Pancreas (tissue), 10 donors: ENCODE results near the gene CTSE. TPM values are rescaled to one million over a fixed set of nuclear protein-coding genes. Genes with fewer than 3 reads are reported as not detected.
"Not testable (repeated sequence)": the region's sequence is repeated elsewhere in the genome, so short reads cannot be mapped to it uniquely, and the experiment has no call there.

Experiments used
- ATAC-seq, 4 donors: fragments of 200-7000 bp; cut with Tn5 transposase; one replicate each; pipeline versions ENCODE4 v1.8.0 to v1.9.1; 2020; ENCODE audit warnings: mild to moderate bottlenecking in 4 of 4, moderate library complexity in 4 of 4
- DNase-seq, 6 donors: peaks; one replicate each; pipeline ENCODE4 v3.0.0-alpha.2; 2020
- FAIRE-seq: peaks from 2 replicates; lab custom pipeline; 2012; peaks lifted over from hg19 to GRCh38; lab: Jason Lieb, UNC
- H3K27ac ChIP-seq, 4 donors: fragments of 200-600 bp; sonication (generic); 1 replicate in 3 of 4; 2 replicates in 1 of 4; pipeline versions ENCODE4 v1.5.0 to v1.8.0; 2020
- H3K27me3 ChIP-seq, 4 donors: fragments of 200-600 bp; one replicate each; pipeline ENCODE4 v1.8.0; 2021
- H3K36me3 ChIP-seq, 3 donors: fragments of 200-600 bp; sonication (generic) in 1 of 3; one replicate each; pipeline versions ENCODE4 v1.5.0 to v1.8.0; 2020 to 2021
- H3K4me1 ChIP-seq, 3 donors: fragments of 200-600 bp; one replicate each; pipeline ENCODE4 v1.8.0; 2021
- H3K4me3 ChIP-seq, 4 donors: fragments of 200-600 bp; sonication (generic) in 2 of 4; one replicate each; pipeline versions ENCODE4 v1.5.0 to v1.8.0; 2020 to 2021
- H3K9me3 ChIP-seq, 4 donors: fragments of 200-600 bp; one replicate each; pipeline ENCODE4 v1.8.0; 2021
- CTCF ChIP-seq, 4 donors: fragments of 200-600 bp; sonication (generic) in 3 of 4; IDR thresholded peaks; one replicate each; pipeline versions ENCODE4 v1.5.0 to v1.8.0; 2021; ENCODE audit warnings: antibody characterized with exemption in 4 of 4
- WGBS, 2 donors: extraction: QIAGEN DNeasy Blood & Tissue Kit; methylation state at CpG; one replicate each; pipeline ENCODE4 v1.1.7; 2013; 5-methylcytosine and 5-hydroxymethylcytosine counted together
- intact Hi-C, 3 donors: fragments of 100-400 bp; cut with DNase I; formaldehyde crosslinking; loops; one replicate each; pipeline versions ENCODE4 v1.11.1 to v1.14.2; 2022
- polyA plus RNA-seq, 2 donors: library from polyadenylated mRNA; stranded (reverse); fragments of 200-250 nt; gene quantifications; one replicate each; pipeline ENCODE4 v1.2.3, GENCODE V29; 2013
- total RNA-seq, 6 donors: library from RNA; stranded (reverse); fragmentation: NEBNext Ultra II Directional in 4 of 6; extraction: Animal tissue kit (Norgen Biotek cat#: 25700) in 4 of 6; gene quantifications; one replicate each; pipeline versions ENCODE4 v1.2.1 to v1.2.4, GENCODE V29; 2021 to 2023
- donor health status: healthy with polysubstance abuse.
- donor health status: DM: no; HTN: no; CAD: no; lungs with moderate emphysema.
- donor health status: DM: no; HTN: no; CAD: no.
- donor health status: control.
- donor health status: control.
- donor health status: Bipolar disorder and iron deficiency.
- donor health status: DM: yes; HTN: yes; CAD: no.
- donor health status: DM: no; HTN: no; CAD: no.
- donor health status: DM: no; HTN: no; CAD: no.
- donor health status: DM: yes; HTN: yes; CAD: no.

Gene CTSE
- total and polyA plus RNA-seq, 8 donors = 0.51 to 42.4 (median 2.6) TPM

- ATAC-seq = no peak
- H3K27me3 ChIP-seq = no peaks in the 10 kb centered on the region
- DNase-seq = no peak
- no peaks in the 10 kb centered on the region for H3K4me1 ChIP-seq
- no peak for TF ChIP-seq CTCF (IDR thresholded peaks at IDR 0.05)
- no peaks in the 10 kb centered on the region for H3K9me3 ChIP-seq
- H3K4me3 ChIP-seq = no peak overlapping the region
- FAIRE-seq = no peak
- no peaks in the 10 kb centered on the region for H3K36me3 ChIP-seq
- intact Hi-C loops = no loop called here
- H3K27ac ChIP-seq = no peak overlapping the region
- 69 to 92% methylated on average over 3 of the region's 3 CpGs for WGBS, 2 donors
Measured at GRCh38 chr1:206059355-206059915, 35.7 kb upstream of the CTSE start.

GRCh38 chr1:206058927-206059292 lies 35.2 kb upstream of the CTSE start:
- Histone ChIP-seq H3K27ac (no peak overlapping the region), H3K9me3 (no peaks in the 10 kb centered on the region), H3K4me3 (no peak overlapping the region), H3K27me3 (no peaks in the 10 kb centered on the region), H3K36me3 (no peaks in the 10 kb centered on the region), H3K4me1 (no peaks in the 10 kb centered on the region)
- intact Hi-C loops = no loop called here
- DNase-seq (no peak), ATAC-seq (no peak), FAIRE-seq (no peak)
- 89 to 100% methylated on average over 1 of the region's 1 CpG for WGBS, 2 donors
- no peak for TF ChIP-seq CTCF (IDR thresholded peaks at IDR 0.05)

DNA sequence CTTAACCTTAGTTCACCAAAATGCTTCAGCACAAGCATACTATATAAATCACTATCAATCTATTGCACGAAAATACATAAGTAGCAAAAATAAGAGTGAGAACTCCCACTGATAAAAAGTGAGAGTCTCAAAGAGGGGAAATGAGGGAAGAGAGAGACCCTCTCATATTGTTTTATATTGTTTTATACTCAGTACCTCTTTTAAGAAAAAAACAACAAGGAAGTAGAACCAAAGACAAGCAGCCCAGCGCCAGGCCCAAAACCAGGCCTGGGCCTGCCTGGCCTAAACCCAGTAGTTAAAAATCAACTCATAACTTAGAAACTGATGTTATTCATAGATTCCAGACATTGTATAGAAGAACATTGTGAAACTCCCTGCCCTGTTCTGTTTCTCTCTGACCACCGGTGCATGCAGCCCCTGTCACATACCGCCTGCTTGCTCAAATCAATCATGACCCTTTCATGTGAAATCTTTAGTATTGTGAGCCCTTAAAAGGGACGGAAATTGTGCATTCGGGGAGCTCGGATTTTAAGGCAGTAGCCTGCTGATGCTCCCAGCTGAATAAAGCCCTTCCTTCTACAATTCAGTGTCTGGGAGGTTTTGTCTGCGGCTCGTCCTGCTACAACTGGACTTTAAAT lies 34.7 kb upstream of the CTSE start:
- WGBS, 2 donors = 76 to 92% methylated on average over 6 to 7 of the region's 9 CpGs
- H3K4me3 ChIP-seq, H3K27ac ChIP-seq, H3K27me3 ChIP-seq, DNase-seq, FAIRE-seq, H3K9me3 ChIP-seq, intact Hi-C loops, H3K36me3 ChIP-seq, ATAC-seq, H3K4me1 ChIP-seq: not testable (repeated sequence)

- ATAC-seq, DNase-seq, H3K9me3 ChIP-seq, H3K36me3 ChIP-seq, FAIRE-seq, H3K27ac ChIP-seq, H3K4me1 ChIP-seq, H3K27me3 ChIP-seq, H3K4me3 ChIP-seq, intact Hi-C loops: not testable (repeated sequence)
- WGBS, 2 donors = 74 to 79% methylated on average over 8 of the region's 8 CpGs
Measured at GRCh38 chr1:206055639-206056323, 32.1 kb upstream of the CTSE start.

GRCh38 chr1:206055069-206055625 lies 31.5 kb upstream of the CTSE start:
- ATAC-seq, H3K36me3 ChIP-seq, FAIRE-seq, intact Hi-C loops, H3K4me1 ChIP-seq, DNase-seq, H3K27me3 ChIP-seq, H3K27ac ChIP-seq, H3K4me3 ChIP-seq, H3K9me3 ChIP-seq: not testable (repeated sequence)
- WGBS, 2 donors = 83 to 85% methylated on average over 12 of the region's 12 CpGs

- FAIRE-seq, H3K4me3 ChIP-seq, ATAC-seq, H3K9me3 ChIP-seq, intact Hi-C loops, H3K36me3 ChIP-seq, H3K4me1 ChIP-seq, DNase-seq, H3K27me3 ChIP-seq: not testable (repeated sequence)
- peak overlapping the region in 2 of 4 donors; percentile 65 to 81 for H3K27ac ChIP-seq
- 90 to 91% methylated on average over 4 of the region's 4 CpGs for WGBS, 2 donors
Measured at GRCh38 chr1:206053616-206054015, 29.9 kb upstream of the CTSE start.

GRCh38 chr1:206052919-206053610 lies 29.4 kb upstream of the CTSE start, which contains the start of gene RHEX:
TSS of gene RHEX (plus strand) at chr1:206053173. CDS start at chr1:206097829, 44,656 bp downstream.
- peak in 2 of 6 donors; percentile 11 to 76 for DNase-seq

DNA sequence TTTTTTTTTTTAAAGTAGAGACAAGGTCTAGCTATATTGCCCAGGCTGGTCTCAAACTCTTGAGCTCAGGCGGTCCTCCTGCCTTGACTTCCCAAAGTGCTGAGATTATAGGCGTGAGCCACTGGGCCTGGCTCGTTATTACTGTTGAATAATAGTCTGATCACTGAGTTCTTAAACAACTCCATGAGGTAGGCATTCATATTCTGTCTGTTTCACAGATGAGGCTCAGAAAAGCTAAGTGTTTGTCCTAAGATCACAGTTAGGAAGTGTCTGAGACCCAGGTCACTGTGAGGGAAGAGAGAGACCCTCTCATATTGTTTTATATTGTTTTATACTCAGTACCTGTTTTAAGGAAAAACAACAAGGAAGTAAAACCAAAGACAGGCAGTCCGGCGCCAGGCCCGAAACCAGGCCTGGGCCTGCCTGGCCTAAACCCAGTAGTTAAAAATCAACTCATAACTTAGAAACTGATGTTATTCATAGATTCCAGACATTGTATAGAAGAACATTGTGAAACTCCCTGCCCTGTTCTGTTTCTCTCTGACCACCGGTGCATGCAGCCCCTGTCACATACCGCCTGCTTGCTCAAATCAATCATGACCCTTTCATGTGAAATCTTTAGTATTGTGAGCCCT lies 28.7 kb upstream of the CTSE start:
- DNase-seq, H3K4me3 ChIP-seq, H3K27me3 ChIP-seq, H3K36me3 ChIP-seq, FAIRE-seq, intact Hi-C loops, ATAC-seq, H3K9me3 ChIP-seq: not testable (repeated sequence)
- H3K4me1 ChIP-seq = peaks cover 0 to 11% (median 3%) of the 10 kb centered on the region in 3 donors
- H3K27ac ChIP-seq = peak overlapping the region in 3 of 4 donors; percentile 9 to 81 (median 69)
- 75 to 88% methylated on average over 3 to 6 of the region's 8 CpGs for whole genome bisulfite sequencing, 2 donors

More at GRCh38 chr1:206052919-206053610, 29.4 kb upstream of the CTSE start, which contains the start of gene RHEX:
- H3K27me3 ChIP-seq, H3K4me3 ChIP-seq, FAIRE-seq, H3K9me3 ChIP-seq, intact Hi-C loops, H3K36me3 ChIP-seq, ATAC-seq: not testable (repeated sequence)
- Histone ChIP-seq H3K4me1 (peaks cover 0 to 11% (median 3%) of the 10 kb centered on the region in 3 donors), H3K27ac (peak within 1 kb of the TSS in 3 of 4 donors; percentile 9 to 81 (median 69))
- WGBS, 2 donors = 83 to 85% methylated on average over 17 of the region's 17 CpGs
